HepG2 (cell line): Measurements from ENCODE around the gene SPI1. TPM values are rescaled to one million over a fixed set of nuclear protein-coding genes. Genes with fewer than 3 reads are reported as not detected.

Experiments
- FOSL2 ChIP-seq: sonication (generic); formaldehyde crosslinking; IDR thresholded peaks from 2 replicates; pipeline ENCODE4 v1.4.0; 2020; ENCODE audit warnings: missing genetic modification reagents
- HDAC1 ChIP-seq: sonication (generic); formaldehyde crosslinking; IDR thresholded peaks from 2 replicates; pipeline ENCODE4 v1.5.1; 2020; ENCODE audit warnings: mild to moderate bottlenecking, missing genetic modification reagents
- PAX8 ChIP-seq: sonication (generic); formaldehyde crosslinking; IDR thresholded peaks from 2 replicates; pipeline ENCODE4 v1.8.0; 2022; ENCODE audit warnings: mild to moderate bottlenecking, missing genetic modification reagents, borderline replicate concordance
- PPARG ChIP-seq: conservative IDR thresholded peaks from 2 replicates; pipeline ENCODE4 v1.6.1; 2016; ENCODE audit warnings: missing biosample characterization, missing genetic modification reagents
- SSRP1 ChIP-seq: IDR thresholded peaks from 2 replicates; pipeline ENCODE4 v1.6.1; 2016; ENCODE audit warnings: control low read depth
- ZNF253 ChIP-seq: sonication (generic); formaldehyde crosslinking; IDR thresholded peaks from 2 replicates; pipeline ENCODE4 v1.8.0; 2022; ENCODE audit warnings: mild to moderate bottlenecking, missing genetic modification reagents, borderline replicate concordance
- ZNF558 ChIP-seq: sonication (generic); formaldehyde crosslinking; IDR thresholded peaks from 2 replicates; pipeline ENCODE4 v1.9.0; 2022; ENCODE audit warnings: mild to moderate bottlenecking, missing genetic modification reagents, borderline replicate concordance
- ZNF7 ChIP-seq: IDR thresholded peaks from 2 replicates; pipeline ENCODE4 v1.6.1; 2016; ENCODE audit warnings: missing biosample characterization, missing genetic modification reagents
- polyA plus RNA-seq, 8 experiments: library from polyadenylated mRNA; depleted of rRNA in 3 of 8; stranded (reverse) in 7 of 8; unstranded in 1 of 8; fragments of >200 nt; fragmentation: Illumina TruSeq in 4 of 8; extraction: Trizol in 4 of 8; gene quantifications; 2 replicates each; pipeline versions ENCODE4 v1.2.1 to v1.2.3, GENCODE V29; 2011 to 2016; ENCODE audit warnings: low read depth in 4 of 8, missing spikeins in 1 of 8, mixed read lengths in 1 of 8; ENCODE audit not compliant: insufficient read depth in 1 of 8
- total RNA-seq, 5 experiments: library from RNA; depleted of rRNA; stranded (reverse); fragments of >200 nt; fragmentation: Illumina TruSeq; extraction: Trizol; gene quantifications; 2 replicates each; pipeline ENCODE4 v1.2.3, GENCODE V29; 2016; ENCODE audit warnings: low read depth in 1 of 5
- TF ChIP-seq, protein P1 (sequence below): sonication (generic); formaldehyde crosslinking; IDR thresholded peaks from 2 replicates; pipeline ENCODE4 v1.9.0; 2022; ENCODE audit warnings: low read depth, missing genetic modification reagents
- TF ChIP-seq, protein P2 (sequence below): sonication (generic); formaldehyde crosslinking; IDR thresholded peaks from 2 replicates; pipeline ENCODE4 v1.4.0; 2020; ENCODE audit warnings: mild to moderate bottlenecking, low read depth, missing genetic modification reagents
- TF ChIP-seq, protein P3 (sequence below): sonication (generic); formaldehyde crosslinking; IDR thresholded peaks from 2 replicates; pipeline ENCODE4 v1.8.1; 2023; ENCODE audit warnings: missing genetic modification reagents, inconsistent platforms, borderline replicate concordance
- TF ChIP-seq, protein P4 (sequence below), 2 experiments: sonication (generic) in 1 of 2; formaldehyde crosslinking in 1 of 2; IDR thresholded peaks; 2 replicates each; pipeline versions ENCODE4 v1.6.1 to v1.9.0; 2014 to 2022; ENCODE audit warnings: antibody characterized with exemption in 1 of 2, borderline replicate concordance in 1 of 2, inconsistent platforms in 1 of 2, low read depth in 1 of 2, missing genetic modification reagents in 1 of 2
- TF ChIP-seq, protein P5 (sequence below): IDR thresholded peaks from 2 replicates; pipeline ENCODE4 v1.6.1; 2016
- TF ChIP-seq, protein P6 (sequence below): sonication (generic); formaldehyde crosslinking; IDR thresholded peaks from 2 replicates; pipeline ENCODE4 v1.8.0; 2022; ENCODE audit warnings: mild to moderate bottlenecking, missing genetic modification reagents; ENCODE audit not compliant: insufficient replicate concordance

SPI1 gene
- total and polyA plus RNA-seq, 2 of the 13 experiments (the other 11 are each of a cell fraction or from before 2014, with no cell fraction given): not detected

DNA sequence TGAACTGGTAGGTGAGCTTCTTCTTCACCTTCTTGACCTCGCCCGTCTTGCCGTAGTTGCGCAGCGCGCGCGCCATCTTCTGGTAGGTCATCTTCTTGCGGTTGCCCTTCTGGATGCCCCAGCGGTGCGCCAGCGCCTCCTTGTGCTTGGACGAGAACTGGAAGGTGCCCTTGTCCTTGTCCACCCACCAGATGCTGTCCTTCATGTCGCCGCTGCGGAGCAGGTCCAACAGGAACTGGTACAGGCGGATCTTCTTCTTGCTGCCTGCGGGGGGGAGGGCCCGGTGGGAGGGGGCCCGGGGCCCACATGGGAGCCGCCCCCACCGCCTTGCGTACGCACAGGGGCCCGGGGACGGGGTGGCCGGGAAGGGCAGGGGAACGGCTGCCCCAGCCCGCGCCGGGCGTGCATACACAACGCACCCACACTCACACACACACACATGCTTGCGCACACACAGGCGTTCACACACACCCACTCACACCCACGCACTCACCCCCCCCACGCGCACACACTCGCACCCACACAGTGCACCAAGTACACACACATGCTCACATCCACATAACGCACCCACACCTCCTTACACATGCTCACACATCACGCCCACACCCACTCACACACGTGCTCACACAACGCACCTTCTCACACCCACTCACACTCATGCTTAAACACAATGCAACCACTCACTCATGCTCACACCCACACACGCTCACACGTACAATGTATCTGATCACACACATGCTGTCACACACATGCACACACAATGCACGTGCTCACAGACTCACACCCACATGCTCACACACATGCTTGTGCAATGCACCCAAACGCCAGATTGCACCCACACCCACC, 22.8 kb downstream of the SPI1 start (continued):
- TF ChIP-seq, protein P1, sequence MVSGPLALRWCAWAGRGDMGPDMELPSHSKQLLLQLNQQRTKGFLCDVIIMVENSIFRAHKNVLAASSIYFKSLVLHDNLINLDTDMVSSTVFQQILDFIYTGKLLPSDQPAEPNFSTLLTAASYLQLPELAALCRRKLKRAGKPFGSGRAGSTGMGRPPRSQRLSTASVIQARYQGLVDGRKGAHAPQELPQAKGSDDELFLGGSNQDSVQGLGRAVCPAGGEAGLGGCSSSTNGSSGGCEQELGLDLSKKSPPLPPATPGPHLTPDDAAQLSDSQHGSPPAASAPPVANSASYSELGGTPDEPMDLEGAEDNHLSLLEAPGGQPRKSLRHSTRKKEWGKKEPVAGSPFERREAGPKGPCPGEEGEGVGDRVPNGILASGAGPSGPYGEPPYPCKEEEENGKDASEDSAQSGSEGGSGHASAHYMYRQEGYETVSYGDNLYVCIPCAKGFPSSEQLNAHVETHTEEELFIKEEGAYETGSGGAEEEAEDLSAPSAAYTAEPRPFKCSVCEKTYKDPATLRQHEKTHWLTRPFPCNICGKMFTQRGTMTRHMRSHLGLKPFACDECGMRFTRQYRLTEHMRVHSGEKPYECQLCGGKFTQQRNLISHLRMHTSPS (CRISPR knock-in tag): 0 out of 2 replicates have a peak, but pooled peaks have one; percentile 16
- TF ChIP-seq, protein P2, sequence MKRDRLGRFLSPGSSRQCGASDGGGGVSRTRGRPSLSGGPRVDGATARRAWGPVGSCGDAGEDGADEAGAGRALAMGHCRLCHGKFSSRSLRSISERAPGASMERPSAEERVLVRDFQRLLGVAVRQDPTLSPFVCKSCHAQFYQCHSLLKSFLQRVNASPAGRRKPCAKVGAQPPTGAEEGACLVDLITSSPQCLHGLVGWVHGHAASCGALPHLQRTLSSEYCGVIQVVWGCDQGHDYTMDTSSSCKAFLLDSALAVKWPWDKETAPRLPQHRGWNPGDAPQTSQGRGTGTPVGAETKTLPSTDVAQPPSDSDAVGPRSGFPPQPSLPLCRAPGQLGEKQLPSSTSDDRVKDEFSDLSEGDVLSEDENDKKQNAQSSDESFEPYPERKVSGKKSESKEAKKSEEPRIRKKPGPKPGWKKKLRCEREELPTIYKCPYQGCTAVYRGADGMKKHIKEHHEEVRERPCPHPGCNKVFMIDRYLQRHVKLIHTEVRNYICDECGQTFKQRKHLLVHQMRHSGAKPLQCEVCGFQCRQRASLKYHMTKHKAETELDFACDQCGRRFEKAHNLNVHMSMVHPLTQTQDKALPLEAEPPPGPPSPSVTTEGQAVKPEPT (CRISPR knock-in tag): no peak
- TF ChIP-seq, protein P3, sequence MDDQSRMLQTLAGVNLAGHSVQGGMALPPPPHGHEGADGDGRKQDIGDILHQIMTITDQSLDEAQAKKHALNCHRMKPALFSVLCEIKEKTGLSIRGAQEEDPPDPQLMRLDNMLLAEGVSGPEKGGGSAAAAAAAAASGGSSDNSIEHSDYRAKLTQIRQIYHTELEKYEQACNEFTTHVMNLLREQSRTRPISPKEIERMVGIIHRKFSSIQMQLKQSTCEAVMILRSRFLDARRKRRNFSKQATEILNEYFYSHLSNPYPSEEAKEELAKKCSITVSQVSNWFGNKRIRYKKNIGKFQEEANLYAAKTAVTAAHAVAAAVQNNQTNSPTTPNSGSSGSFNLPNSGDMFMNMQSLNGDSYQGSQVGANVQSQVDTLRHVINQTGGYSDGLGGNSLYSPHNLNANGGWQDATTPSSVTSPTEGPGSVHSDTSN (CRISPR knock-in tag): no peak
- TF ChIP-seq, protein P4, sequence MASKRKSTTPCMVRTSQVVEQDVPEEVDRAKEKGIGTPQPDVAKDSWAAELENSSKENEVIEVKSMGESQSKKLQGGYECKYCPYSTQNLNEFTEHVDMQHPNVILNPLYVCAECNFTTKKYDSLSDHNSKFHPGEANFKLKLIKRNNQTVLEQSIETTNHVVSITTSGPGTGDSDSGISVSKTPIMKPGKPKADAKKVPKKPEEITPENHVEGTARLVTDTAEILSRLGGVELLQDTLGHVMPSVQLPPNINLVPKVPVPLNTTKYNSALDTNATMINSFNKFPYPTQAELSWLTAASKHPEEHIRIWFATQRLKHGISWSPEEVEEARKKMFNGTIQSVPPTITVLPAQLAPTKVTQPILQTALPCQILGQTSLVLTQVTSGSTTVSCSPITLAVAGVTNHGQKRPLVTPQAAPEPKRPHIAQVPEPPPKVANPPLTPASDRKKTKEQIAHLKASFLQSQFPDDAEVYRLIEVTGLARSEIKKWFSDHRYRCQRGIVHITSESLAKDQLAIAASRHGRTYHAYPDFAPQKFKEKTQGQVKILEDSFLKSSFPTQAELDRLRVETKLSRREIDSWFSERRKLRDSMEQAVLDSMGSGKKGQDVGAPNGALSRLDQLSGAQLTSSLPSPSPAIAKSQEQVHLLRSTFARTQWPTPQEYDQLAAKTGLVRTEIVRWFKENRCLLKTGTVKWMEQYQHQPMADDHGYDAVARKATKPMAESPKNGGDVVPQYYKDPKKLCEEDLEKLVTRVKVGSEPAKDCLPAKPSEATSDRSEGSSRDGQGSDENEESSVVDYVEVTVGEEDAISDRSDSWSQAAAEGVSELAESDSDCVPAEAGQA (IDR thresholded peaks at IDR 0.05; ENCODE audit: low read depth): no peak
- TF ChIP-seq, protein P4 (CRISPR knock-in tag; IDR thresholded peaks at IDR 0.05; ENCODE audit: borderline replicate concordance): no peak
- no peak for TF ChIP-seq ZNF558
- TF ChIP-seq ZNF7: no peak
- TF ChIP-seq, protein P5, sequence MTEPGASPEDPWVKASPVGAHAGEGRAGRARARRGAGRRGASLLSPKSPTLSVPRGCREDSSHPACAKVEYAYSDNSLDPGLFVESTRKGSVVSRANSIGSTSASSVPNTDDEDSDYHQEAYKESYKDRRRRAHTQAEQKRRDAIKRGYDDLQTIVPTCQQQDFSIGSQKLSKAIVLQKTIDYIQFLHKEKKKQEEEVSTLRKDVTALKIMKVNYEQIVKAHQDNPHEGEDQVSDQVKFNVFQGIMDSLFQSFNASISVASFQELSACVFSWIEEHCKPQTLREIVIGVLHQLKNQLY (CRISPR knock-in tag): no peak
- TF ChIP-seq HDAC1: peak; percentile 64
- TF ChIP-seq ZNF253 (CRISPR knock-in tag): no peak
- TF ChIP-seq FOSL2 (CRISPR knock-in tag): no peak; the same call in 1 of the 2 replicates
- TF ChIP-seq SSRP1 (CRISPR knock-in tag): no peak
- TF ChIP-seq, protein P6, sequence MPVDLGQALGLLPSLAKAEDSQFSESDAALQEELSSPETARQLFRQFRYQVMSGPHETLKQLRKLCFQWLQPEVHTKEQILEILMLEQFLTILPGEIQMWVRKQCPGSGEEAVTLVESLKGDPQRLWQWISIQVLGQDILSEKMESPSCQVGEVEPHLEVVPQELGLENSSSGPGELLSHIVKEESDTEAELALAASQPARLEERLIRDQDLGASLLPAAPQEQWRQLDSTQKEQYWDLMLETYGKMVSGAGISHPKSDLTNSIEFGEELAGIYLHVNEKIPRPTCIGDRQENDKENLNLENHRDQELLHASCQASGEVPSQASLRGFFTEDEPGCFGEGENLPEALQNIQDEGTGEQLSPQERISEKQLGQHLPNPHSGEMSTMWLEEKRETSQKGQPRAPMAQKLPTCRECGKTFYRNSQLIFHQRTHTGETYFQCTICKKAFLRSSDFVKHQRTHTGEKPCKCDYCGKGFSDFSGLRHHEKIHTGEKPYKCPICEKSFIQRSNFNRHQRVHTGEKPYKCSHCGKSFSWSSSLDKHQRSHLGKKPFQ (CRISPR knock-in tag): no peak
- TF ChIP-seq PPARG (CRISPR knock-in tag): 0 out of 2 replicates have a peak, but pooled peaks have one; percentile 41
- no peak for TF ChIP-seq PAX8
